H1 (cell line): Measurements from ENCODE around the gene HBQ1. TPM values are rescaled to one million over a fixed set of nuclear protein-coding genes. Genes with fewer than 3 reads are reported as not detected.

Experiments used
- CTCF ChIA-PET: fragments of 300-600 bp; sonication (Branson Sonifier 250); formaldehyde crosslinking; loops from one replicate; lab custom pipeline; 2021; ENCODE audit not compliant: partially characterized antibody; lab: Charles Lee
- POLR2A ChIA-PET: fragments of 300-600 bp; sonication (Branson Sonifier 250); formaldehyde crosslinking; loops from one replicate; lab custom pipeline; 2021; ENCODE audit warnings: inconsistent platforms; ENCODE audit not compliant: partially characterized antibody; lab: Charles Lee
- DNase-seq, 2 experiments: peaks; one replicate each; pipeline versions ENCODE4 v3.0.0 to v3.0.0-alpha.2; 2010 to 2022; ENCODE audit warnings: low spot score in 2 of 2, low read depth in 1 of 2, mixed read lengths in 1 of 2
- FAIRE-seq: peaks from 2 replicates; lab custom pipeline; 2011; peaks lifted over from hg19 to GRCh38; lab: Jason Lieb, UNC
- H2AFZ ChIP-seq: 2 replicates; pipeline ENCODE4 v1.8.1; 2012; ENCODE audit warnings: low read length, inconsistent platforms
- H2AK5ac ChIP-seq: 2 replicates; pipeline ENCODE4 v1.6.1; 2013; ENCODE audit warnings: low read depth, low read length
- H2BK120ac ChIP-seq: replicated peaks from 2 replicates; pipeline ENCODE3; 2013; ENCODE audit warnings: low read depth, low read length, inconsistent platforms
- H2BK12ac ChIP-seq: 2 replicates; pipeline ENCODE4 v1.6.1; 2013; ENCODE audit warnings: low read depth, low read length
- H2BK15ac ChIP-seq: 2 replicates; pipeline ENCODE4 v1.6.1; 2013; ENCODE audit warnings: low read length
- H2BK20ac ChIP-seq: 2 replicates; pipeline ENCODE4 v1.6.1; 2013; ENCODE audit warnings: low read length
- H2BK5ac ChIP-seq: 2 replicates; pipeline ENCODE4 v1.6.1; 2013; ENCODE audit warnings: low read depth, low read length
- H3K14ac ChIP-seq: 2 replicates; pipeline ENCODE4 v1.6.1; 2013; ENCODE audit warnings: inconsistent platforms; ENCODE audit not compliant: insufficient read length
- H3K18ac ChIP-seq: 2 replicates; pipeline ENCODE4 v1.6.1; 2013; ENCODE audit warnings: low read length; ENCODE audit errors: extremely low read depth
- H3K23ac ChIP-seq: 2 replicates; pipeline ENCODE4 v1.6.1; 2013; ENCODE audit warnings: inconsistent platforms; ENCODE audit not compliant: insufficient read length
- H3K23me2 ChIP-seq: 2 replicates; pipeline ENCODE4 v1.6.1; 2013; ENCODE audit warnings: low read depth, low read length
- H3K27ac ChIP-seq: 2 replicates; pipeline ENCODE4 v1.6.1; 2011; ENCODE audit warnings: low read depth, low read length, inconsistent platforms
- H3K27me3 ChIP-seq, 4 experiments: replicated peaks in 1 of 4; 1 replicate in 1 of 4; 2 replicates in 3 of 4; pipeline versions ENCODE4 v1.6.1 to v1.8.1; 2011 to 2013; ENCODE audit warnings: low read length in 3 of 4, mild to moderate bottlenecking in 3 of 4, inconsistent platforms in 2 of 4, mixed read lengths in 2 of 4, moderate library complexity in 1 of 4; ENCODE audit not compliant: control insufficient read depth in 3 of 4, insufficient read depth in 3 of 4; ENCODE audit errors: extremely low read depth in 1 of 4
- H3K36me3 ChIP-seq, 4 experiments: 2 replicates each; pipeline versions ENCODE4 v1.6.1 to v1.8.1; 2011 to 2013; ENCODE audit warnings: mild to moderate bottlenecking in 4 of 4, low read length in 3 of 4, moderate library complexity in 2 of 4, control low read depth in 1 of 4, inconsistent platforms in 1 of 4; ENCODE audit not compliant: insufficient read depth in 4 of 4, control insufficient read depth in 2 of 4
- H3K4ac ChIP-seq: replicated peaks from 2 replicates; pipeline ENCODE3; 2013; ENCODE audit warnings: low read length, low read depth, mixed read lengths, inconsistent platforms; ENCODE audit not compliant: insufficient read length
- H3K4me1 ChIP-seq, 4 experiments: replicated peaks in 1 of 4; 1 replicate in 1 of 4; 2 replicates in 3 of 4; pipeline versions ENCODE4 v1.6.1 to v1.8.1; 2011 to 2013; ENCODE audit warnings: low read length in 3 of 4, inconsistent platforms in 2 of 4, mixed read lengths in 1 of 4; ENCODE audit not compliant: insufficient read depth in 4 of 4, control insufficient read depth in 3 of 4
- H3K4me2 ChIP-seq, 2 experiments: 2 replicates each; pipeline versions ENCODE4 v1.6.1 to v1.8.1; 2011 to 2013; ENCODE audit warnings: low read depth in 2 of 2, low read length in 2 of 2, control low read depth in 1 of 2, inconsistent platforms in 1 of 2, mild to moderate bottlenecking in 1 of 2; ENCODE audit not compliant: insufficient read depth in 1 of 2
- H3K4me3 ChIP-seq, 4 experiments: fragments of 200-600, 300-600 bp in 1 of 4; sonication (generic), shearing (Covaris generic), sonication (Bioruptor Twin) in 1 of 4; 2 replicates each; pipeline versions ENCODE4 v1.5.1 to v1.8.1; 2011 to 2016; ENCODE audit warnings: low read length in 4 of 4, low read depth in 3 of 4, control low read depth in 2 of 4, inconsistent platforms in 2 of 4, mild to moderate bottlenecking in 2 of 4, mixed read lengths in 1 of 4, moderate library complexity in 1 of 4; ENCODE audit not compliant: insufficient read depth in 2 of 4; ENCODE audit errors: extremely low read depth in 1 of 4
- H3K56ac ChIP-seq: replicated peaks from 2 replicates; pipeline ENCODE3; 2013; ENCODE audit warnings: low read depth, mild to moderate bottlenecking, mixed read lengths, low read length, inconsistent platforms; ENCODE audit not compliant: insufficient read length
- H3K79me1 ChIP-seq: 2 replicates; pipeline ENCODE4 v1.6.1; 2013; ENCODE audit warnings: low read depth, low read length, control low read depth
- H3K79me2 ChIP-seq, 2 experiments: 2 replicates each; pipeline versions ENCODE4 v1.6.1 to v1.8.1; 2012 to 2013; ENCODE audit warnings: low read length in 2 of 2, mild to moderate bottlenecking in 2 of 2, inconsistent platforms in 1 of 2; ENCODE audit not compliant: insufficient read depth in 2 of 2, control insufficient read depth in 1 of 2
- H3K9ac ChIP-seq, 4 experiments: replicated peaks in 1 of 4; 1 replicate in 1 of 4; 2 replicates in 3 of 4; pipeline versions ENCODE4 v1.6.1 to v1.8.1; 2011 to 2013; ENCODE audit warnings: low read depth in 3 of 4, low read length in 3 of 4, control low read depth in 2 of 4, mild to moderate bottlenecking in 2 of 4, moderate library complexity in 2 of 4, inconsistent platforms in 1 of 4; ENCODE audit errors: extremely low read depth in 1 of 4
- H3K9me3 ChIP-seq, 2 experiments: 2 replicates each; pipeline versions ENCODE4 v1.6.1 to v1.8.1; 2012 to 2013; ENCODE audit warnings: mild to moderate bottlenecking in 2 of 2, moderate library complexity in 2 of 2, control low read depth in 1 of 2, inconsistent platforms in 1 of 2, low read depth in 1 of 2, low read length in 1 of 2, mixed read lengths in 1 of 2; ENCODE audit not compliant: insufficient read depth in 2 of 2
- H4K20me1 ChIP-seq, 2 experiments: replicated peaks in 1 of 2; 2 replicates each; pipeline versions ENCODE3 to v1.8.1; 2011 to 2013; ENCODE audit warnings: inconsistent platforms in 2 of 2, low read length in 2 of 2, mild to moderate bottlenecking in 1 of 2; ENCODE audit not compliant: insufficient read depth in 2 of 2, control insufficient read depth in 1 of 2
- H4K5ac ChIP-seq: 2 replicates; pipeline ENCODE4 v1.6.1; 2013; ENCODE audit warnings: low read length, low read depth, mixed read lengths, inconsistent platforms; ENCODE audit not compliant: insufficient read length
- H4K8ac ChIP-seq: 2 replicates; pipeline ENCODE4 v1.8.0; 2013; ENCODE audit warnings: mild to moderate bottlenecking, moderate library complexity, low read length, inconsistent platforms; ENCODE audit not compliant: insufficient read depth; ENCODE audit errors: extremely low read depth
- H4K91ac ChIP-seq: replicated peaks from 2 replicates; pipeline ENCODE3; 2013; ENCODE audit warnings: low read length, mixed read lengths, inconsistent platforms; ENCODE audit not compliant: insufficient read length
- GABPA ChIP-seq: IDR thresholded peaks from 2 replicates; pipeline ENCODE4 v1.6.1; 2011; ENCODE audit warnings: mild to moderate bottlenecking, low read length, moderate library complexity, borderline replicate concordance; ENCODE audit not compliant: insufficient read depth
- GTF2F1 ChIP-seq: IDR thresholded peaks from 2 replicates; pipeline ENCODE4 v1.6.1; 2012; ENCODE audit warnings: low read depth, low read length, improper control_type of control experiment, borderline replicate concordance
- PHF8 ChIP-seq: fragments of 200-600 bp; sonication (generic); conservative IDR thresholded peaks from 2 replicates; pipeline ENCODE4 v1.7.1; 2012; ENCODE audit warnings: low read depth, mild to moderate bottlenecking, inconsistent platforms, low read length, moderate library complexity
- POU5F1 ChIP-seq: IDR thresholded peaks from 2 replicates; pipeline ENCODE4 v1.6.1; 2011; ENCODE audit warnings: low read depth, mild to moderate bottlenecking, low read length, moderate library complexity
- RNF2 ChIP-seq: fragments of 200-900, 300-1000 bp; sonication (generic); IDR thresholded peaks from 2 replicates; pipeline ENCODE4 v1.7.1; 2016; ENCODE audit warnings: borderline replicate concordance, low read depth, mild to moderate bottlenecking, antibody characterized with exemption, low read length; ENCODE audit not compliant: poor library complexity, severe bottlenecking; ENCODE audit errors: missing control alignments
- SP2 ChIP-seq: IDR thresholded peaks from 2 replicates; pipeline ENCODE4 v1.6.1; 2012; ENCODE audit warnings: mild to moderate bottlenecking, low read length, inconsistent platforms
- SRF ChIP-seq: IDR thresholded peaks from 2 replicates; pipeline ENCODE4 v1.6.1; 2011; ENCODE audit warnings: mild to moderate bottlenecking, low read depth, low read length, moderate library complexity
- TBP ChIP-seq: IDR thresholded peaks from 2 replicates; pipeline ENCODE4 v1.6.1; 2011; ENCODE audit warnings: low read depth, low read length, improper control_type of control experiment
- TCF12 ChIP-seq: IDR thresholded peaks from 2 replicates; pipeline ENCODE4 v1.6.1; 2011; ENCODE audit warnings: low read depth, mild to moderate bottlenecking, low read length
- ZNF274 ChIP-seq: IDR thresholded peaks from 2 replicates; pipeline ENCODE4 v1.7.0; 2012; ENCODE audit warnings: low read length, borderline replicate concordance; ENCODE audit errors: extremely low read depth
- WGBS, 2 experiments: shearing (Covaris generic) in 1 of 2; methylation state at CpG; one replicate each; pipeline versions ENCODE4 v1.1.6 to v1.1.7; 2013 to 2015; ENCODE audit warnings: low lambda C conversion rate in 2 of 2, mixed read lengths in 2 of 2, inconsistent platforms in 1 of 2, low coverage in 1 of 2, missing lambda C conversion rate in 1 of 2; ENCODE audit not compliant: insufficient replicate concordance in 2 of 2, insufficient coverage in 1 of 2, insufficient read length in 1 of 2; ENCODE audit errors: extremely low coverage in 1 of 2, missing lambda C conversion rate in 1 of 2; 5-methylcytosine and 5-hydroxymethylcytosine counted together
- polyA plus RNA-seq, 7 experiments: library from polyadenylated mRNA; depleted of rRNA in 3 of 7; stranded (reverse) in 5 of 7; unstranded in 2 of 7; fragments of >200 nt in 5 of 7; fragments of 200-250 nt in 2 of 7; gene quantifications; 1 replicate in 5 of 7; 2 replicates in 1 of 7; 4 replicates in 1 of 7; pipeline versions ENCODE4 v1.2.1 to v1.2.3, GENCODE V29; 2011 to 2013; ENCODE audit warnings: missing spikeins in 2 of 7, mixed read lengths in 2 of 7
- total RNA-seq: library from RNA; stranded (reverse); fragmentation: NEBNext Ultra II Directional; extraction: Animal tissue kit (Norgen Biotek cat#: 25700); gene quantifications from 2 replicates; pipeline ENCODE4 v1.2.1, GENCODE V29; 2021

The HBQ1 gene
- total and polyA plus RNA-seq, 2 of the 8 experiments (the other 6 are each of a cell fraction or from before 2014, with no cell fraction given), result 2.9 to 17.1 TPM

DNA sequence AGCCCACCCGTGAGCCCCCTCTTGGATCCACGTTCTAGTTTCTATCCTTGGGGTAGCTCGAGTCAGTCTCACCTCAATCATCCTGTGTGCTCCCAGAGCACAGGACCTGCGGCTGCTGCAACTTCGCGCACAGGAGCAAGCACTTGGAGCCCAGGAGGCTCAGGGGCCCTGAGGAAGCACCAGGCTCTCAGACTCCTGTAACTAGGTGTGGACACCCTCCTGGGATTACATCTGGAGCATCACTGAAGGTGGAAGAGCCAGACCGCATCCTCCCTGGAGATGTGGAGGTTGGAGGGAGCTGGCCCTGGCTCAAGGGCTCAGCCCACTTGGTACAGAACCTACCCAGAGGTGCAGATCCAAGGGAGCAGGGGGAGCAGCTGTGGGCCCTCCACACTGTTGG is 2.7 kb downstream of the HBQ1 start:
- peaks cover 9% of the 10 kb centered on the region; the same call in 1 of the 2 replicates for H3K23me2 ChIP-seq
- H2BK15ac ChIP-seq, result no peak overlapping the region
- FAIRE-seq (no peak), DNase-seq (no peak)
- H3K4me1 ChIP-seq, result peaks cover 0 to 5% (median 3%) of the 10 kb centered on the region in 4 experiments; a peak in 4 of 7 replicates
- no peak overlapping the region for H3K27ac ChIP-seq
- H2BK12ac ChIP-seq, result no peak overlapping the region
- H3K36me3 ChIP-seq, result peaks cover 2 to 10% (median 9%) of the 10 kb centered on the region in 4 experiments; a peak in 6 of 8 replicates
- H3K56ac ChIP-seq, result no peak overlapping the region
- H3K9me3 ChIP-seq, result peaks cover 0 to 3% of the 10 kb centered on the region in 2 experiments; a peak in 1 of 4 replicates
- H4K8ac ChIP-seq, result no peak overlapping the region
- no peak overlapping the region for H3K14ac ChIP-seq
- H3K4me2 ChIP-seq, result no peak overlapping the region
- H3K18ac ChIP-seq, result no peak overlapping the region
- peaks cover 8 to 10% of the 10 kb centered on the region in 2 experiments for H4K20me1 ChIP-seq
- H4K91ac ChIP-seq, result no peak overlapping the region
- ChIA-PET POLR2A (interaction anchor here (0.5 to 1.0 kb wide), 4 partner anchors 11 to 46 kb away, joined by 3 read pairs; no protein-coding TSS in a partner anchor), CTCF (interaction anchor here (1.2 to 4.1 kb wide), 4 partner anchors 9 to 77 kb away, joined by 3 to 41 read pairs (median 4); no protein-coding TSS in a partner anchor)
- H2AK5ac ChIP-seq, result no peak overlapping the region
- no peak overlapping the region for H4K5ac ChIP-seq
- no peaks in the 10 kb centered on the region for H3K79me2 ChIP-seq
- H3K4me3 ChIP-seq, result no peak overlapping the region
- no peak overlapping the region for H2AFZ ChIP-seq
- no peak overlapping the region for H3K9ac ChIP-seq
- H3K4ac ChIP-seq, result no peak overlapping the region
- no peak overlapping the region for H2BK20ac ChIP-seq
- TF ChIP-seq GABPA (no peak), ZNF274 (no peak), PHF8 (no peak), TBP (no peak), POU5F1 (no peak), SRF (no peak), RNF2 (no peak), GTF2F1 (no peak), TCF12 (no peak), SP2 (no peak)
- no peak overlapping the region for H2BK5ac ChIP-seq
- no peak overlapping the region for H2BK120ac ChIP-seq
- 82% methylated on average over 1 of the region's 7 CpGs; no CpG with 5 or more reads in 1 of the 2 experiments for WGBS, 2 experiments
- no peaks in the 10 kb centered on the region; the same call in 1 of the 2 replicates for H3K79me1 ChIP-seq
- H3K27me3 ChIP-seq, result peaks cover 21 to 32% (median 28%) of the 10 kb centered on the region in 4 experiments
- no peak overlapping the region for H3K23ac ChIP-seq
